SKM-1 (cell line): ENCODE measurements around the gene GALNT10.

Experiments used
- DNase-seq: peaks from one replicate; lab custom pipeline; 2025; ENCODE audit not compliant: unreplicated experiment; lab: John Stamatoyannopoulos, UW

Gene GALNT10

GRCh38 chr5:154228696-154229095 is 38.2 kb downstream of the GALNT10 start:
- no peak for DNase-seq

DNA sequence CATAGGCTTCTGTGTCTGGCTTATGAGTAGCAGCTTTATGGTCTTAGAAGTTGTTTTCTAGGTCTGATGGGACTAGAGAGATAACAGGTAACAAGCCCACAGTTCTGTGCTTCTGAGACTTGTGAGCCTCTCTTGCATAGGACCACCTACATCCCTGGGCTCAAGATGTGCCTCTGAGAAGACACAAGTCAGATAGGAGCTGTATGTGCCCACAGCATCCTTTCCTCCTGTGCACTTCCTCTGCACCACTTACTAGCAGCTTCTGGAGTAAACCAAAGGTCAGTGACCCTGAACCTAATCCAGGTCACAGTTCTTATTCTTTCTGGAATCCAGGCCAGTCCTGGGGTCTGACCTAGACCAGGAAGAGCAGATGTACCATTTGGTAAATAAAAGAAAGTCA is 40.0 kb downstream of the GALNT10 start:
- DNase-seq: no peak

- DNase-seq: no peak
Measured at GRCh38 chr5:154234551-154234950, 44.0 kb downstream of the GALNT10 start.

DNA sequence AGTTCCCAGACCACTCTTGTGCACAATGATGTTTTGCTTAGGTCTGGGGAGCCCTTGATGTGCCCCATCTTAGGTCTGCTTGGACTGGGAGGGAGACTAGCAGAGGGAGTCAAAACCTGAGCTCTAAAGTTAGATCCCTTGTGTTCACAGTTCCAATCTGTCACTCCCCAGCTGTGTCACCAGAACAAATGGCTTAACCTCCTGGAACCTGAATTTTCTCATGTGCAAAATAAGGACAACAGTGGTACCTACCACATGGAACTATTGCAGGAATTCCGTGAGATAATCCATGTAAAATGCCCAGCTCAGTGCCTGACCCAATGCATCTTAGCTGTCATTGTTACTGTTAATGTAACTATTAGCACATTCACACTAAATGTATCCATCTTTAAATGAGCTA is 45.5 kb downstream of the GALNT10 start:
- DNase-seq: no peak

DNA sequence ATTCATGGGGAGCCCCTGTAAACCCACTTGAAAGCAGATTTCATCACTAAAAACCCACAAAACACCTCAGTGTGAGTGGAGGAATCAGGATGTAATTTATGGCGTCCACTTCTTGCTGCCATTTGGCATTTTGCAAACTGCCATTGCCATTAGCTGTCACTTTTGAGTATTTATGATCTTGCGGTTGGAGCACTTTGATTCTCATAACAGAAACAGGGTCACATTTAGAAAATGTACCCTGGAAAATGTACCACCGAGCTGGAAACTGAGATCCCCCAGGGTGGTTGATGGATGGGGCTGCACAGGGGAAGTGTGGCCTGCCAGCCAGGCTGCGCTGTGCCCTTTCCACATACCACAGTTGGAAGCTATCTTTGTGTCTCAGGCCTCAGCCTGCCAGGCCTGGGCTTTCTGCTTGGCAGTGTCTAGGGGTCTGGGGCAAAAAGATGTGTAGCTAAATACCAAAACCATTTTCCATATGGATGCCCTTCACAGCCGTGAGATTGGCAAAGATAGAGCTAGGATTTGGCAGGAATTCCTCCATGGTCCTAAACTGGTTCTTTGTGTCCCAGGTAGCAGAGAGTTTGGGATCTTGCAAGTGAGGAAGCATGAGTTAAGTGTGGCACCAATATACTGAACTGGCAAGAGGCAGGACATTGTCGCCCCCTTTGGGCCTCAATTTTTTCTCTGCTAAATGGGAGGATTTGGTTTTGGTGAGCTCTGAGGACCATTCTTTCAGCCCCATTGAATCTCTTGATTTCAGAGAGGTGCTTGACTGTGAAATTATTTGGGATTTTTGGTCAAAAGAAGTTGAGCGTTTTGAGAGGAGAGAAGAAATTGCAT is 46.2 kb downstream of the GALNT10 start:
- no peak for DNase-seq

GRCh38 chr5:154237376-154237743 is 46.8 kb downstream of the GALNT10 start:
- DNase-seq: no peak

- DNase-seq: no peak
Measured at GRCh38 chr5:154237946-154238345, 47.4 kb downstream of the GALNT10 start.

GRCh38 chr5:154238776-154239481 is 48.4 kb downstream of the GALNT10 start:
- DNase-seq: no peak

GRCh38 chr5:154240595-154240994 is 50.1 kb downstream of the GALNT10 start:
- DNase-seq: no peak

DNA sequence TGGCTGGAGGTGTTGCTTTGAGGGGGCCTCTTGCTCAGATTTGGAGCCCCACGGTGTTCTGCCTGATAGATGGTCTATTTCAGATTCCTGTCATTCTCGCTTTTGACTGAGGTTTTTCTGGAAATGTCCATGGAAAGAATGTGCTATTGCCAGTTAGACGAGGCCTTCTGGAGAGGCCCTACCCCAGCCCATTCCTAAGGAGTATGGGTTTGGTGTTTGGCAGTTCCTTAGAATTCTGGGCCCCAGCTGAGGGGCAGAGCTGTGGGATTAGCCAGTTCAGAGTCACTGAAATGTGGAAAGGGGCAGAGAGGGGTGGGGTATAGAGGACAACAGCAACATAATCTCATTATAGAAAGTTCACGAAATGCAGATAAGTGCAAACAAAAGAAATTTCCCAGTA is 50.5 kb downstream of the GALNT10 start:
- DNase-seq: no peak

- DNase-seq: no peak
Measured at GRCh38 chr5:154242442-154242841, 51.9 kb downstream of the GALNT10 start.

DNA sequence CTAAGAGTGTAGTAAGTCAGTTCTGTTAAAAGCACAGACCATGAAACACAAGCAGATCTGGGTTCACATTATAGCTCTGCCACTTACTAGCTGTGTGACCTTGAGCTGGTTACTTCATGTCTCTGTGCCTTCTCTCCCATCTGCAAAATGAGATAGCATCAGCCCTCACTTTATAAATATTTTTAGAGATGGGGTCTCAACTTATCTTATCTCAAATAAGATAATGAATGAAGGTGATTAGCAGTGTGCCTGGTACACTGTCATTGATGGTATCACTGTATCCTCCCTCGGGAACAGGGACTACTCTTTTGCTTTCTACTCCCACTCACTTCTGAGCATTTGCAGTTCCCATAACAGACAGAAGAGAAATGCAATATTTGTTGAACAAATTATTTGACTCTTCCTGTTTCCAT is 52.4 kb downstream of the GALNT10 start:
- no peak for DNase-seq

DNA sequence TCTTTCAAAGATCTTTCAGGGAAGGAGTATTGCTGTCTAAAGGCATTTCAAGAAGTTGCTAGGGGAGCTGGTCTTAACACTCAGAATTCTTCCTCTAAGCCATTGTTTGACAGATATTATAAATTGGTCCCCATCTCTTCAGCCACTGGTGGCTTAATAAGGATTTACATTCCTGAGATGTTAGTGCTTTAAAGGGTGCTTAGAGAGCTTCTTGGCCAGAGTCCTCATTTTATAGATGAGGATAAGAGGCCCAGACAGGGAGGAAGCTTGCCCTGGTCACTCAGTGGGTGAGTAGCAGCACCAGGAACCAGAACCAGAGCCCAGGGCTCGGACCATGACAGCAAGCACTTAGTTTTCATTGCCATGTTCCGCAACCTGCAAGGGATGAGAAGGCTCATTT is 53.2 kb downstream of the GALNT10 start:
- DNase-seq: no peak

GRCh38 chr5:154244476-154244875 is 53.9 kb downstream of the GALNT10 start:
- no peak for DNase-seq

- DNase-seq: no peak
Measured at GRCh38 chr5:154248691-154249090, 58.2 kb downstream of the GALNT10 start.

- DNase-seq: no peak
Measured at GRCh38 chr5:154249826-154250225, 59.3 kb downstream of the GALNT10 start.

DNA sequence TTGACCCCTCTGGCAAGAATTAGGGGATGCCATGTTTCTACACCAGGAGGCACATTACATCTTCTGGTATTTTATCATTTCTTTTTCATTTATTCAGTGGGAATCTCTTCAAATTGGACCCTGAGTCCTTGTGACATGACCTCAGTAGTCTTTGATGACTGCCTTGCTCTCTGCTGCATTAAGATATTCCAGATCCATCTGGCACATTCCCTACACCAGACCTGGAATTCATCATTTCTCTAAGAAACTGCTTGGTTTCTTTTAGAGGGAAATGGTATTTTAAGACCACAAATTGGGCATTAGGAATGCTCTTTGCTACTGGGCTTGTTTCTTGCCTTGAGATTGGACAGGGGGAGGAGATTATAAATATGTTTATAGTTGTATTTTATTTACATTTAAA is 61.0 kb downstream of the GALNT10 start:
- DNase-seq: no peak

DNA sequence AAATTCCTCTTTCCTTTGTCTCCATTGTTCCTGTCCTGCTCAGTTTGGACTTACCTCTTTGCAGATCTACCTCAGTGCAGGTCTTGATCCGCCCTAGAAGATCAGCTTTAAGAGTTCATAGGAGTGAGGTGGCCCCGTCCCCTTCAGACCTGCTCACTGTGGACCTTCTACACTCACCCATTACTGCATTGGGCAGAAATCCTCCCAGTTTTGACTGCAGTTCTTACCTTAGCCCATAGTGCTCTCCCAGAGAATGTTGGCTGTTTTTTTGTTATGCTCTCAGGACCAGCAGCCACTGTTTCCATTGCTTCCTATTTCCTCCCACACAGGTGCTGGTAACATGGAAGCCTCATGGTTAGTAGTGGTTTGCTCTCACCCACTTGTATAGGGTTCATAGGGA is 63.3 kb downstream of the GALNT10 start:
- DNase-seq: no peak

DNA sequence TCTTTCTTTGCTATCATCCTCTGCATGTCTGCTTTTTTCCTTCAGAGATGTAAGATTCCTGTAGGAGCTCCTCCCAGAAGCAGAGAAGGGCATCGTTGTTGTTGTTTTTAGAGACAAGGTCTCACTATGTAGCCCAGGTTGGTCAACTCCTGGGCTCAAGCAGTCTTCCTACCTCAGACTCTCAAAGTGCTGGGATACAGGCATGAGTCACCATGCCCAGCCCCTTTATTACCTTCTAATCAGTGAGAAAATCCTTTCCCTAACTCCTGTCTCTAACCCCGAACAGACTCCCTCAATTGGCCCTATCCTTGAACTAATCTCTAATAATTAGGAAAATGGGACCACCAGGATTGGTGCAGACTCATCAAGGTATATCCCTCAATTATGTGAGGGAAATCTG is 64.4 kb downstream of the GALNT10 start:
- DNase-seq: no peak

DNA sequence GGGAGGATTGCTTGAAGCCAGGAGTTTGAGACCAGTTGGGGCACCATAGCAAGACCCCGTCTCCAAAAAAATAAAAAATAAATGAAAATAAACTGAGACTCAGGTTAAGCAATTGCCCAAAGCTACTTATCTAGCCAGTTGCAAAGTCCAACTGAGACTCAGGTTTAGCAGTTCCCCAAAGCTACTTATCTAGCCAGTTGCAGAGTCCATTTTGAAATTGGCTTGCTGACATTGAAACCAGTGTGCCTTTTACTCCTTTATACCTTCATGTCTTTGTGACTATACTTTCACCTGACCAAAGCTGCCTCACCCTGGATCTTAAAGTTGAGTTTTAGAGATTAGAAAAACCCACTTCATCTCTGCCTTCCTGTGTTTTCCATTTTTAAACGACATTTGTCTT is 66.5 kb downstream of the GALNT10 start:
- DNase-seq: no peak

GRCh38 chr5:154258531-154259217 is 68.1 kb downstream of the GALNT10 start:
- no peak for DNase-seq
